ENCODE results near the gene CYBRD1.

CYBRD1 gene

GRCh38 chr2:171563301-171563700 lies 41.0 kb downstream of the CYBRD1 start:
- TF ChIP-seq, protein P1, sequence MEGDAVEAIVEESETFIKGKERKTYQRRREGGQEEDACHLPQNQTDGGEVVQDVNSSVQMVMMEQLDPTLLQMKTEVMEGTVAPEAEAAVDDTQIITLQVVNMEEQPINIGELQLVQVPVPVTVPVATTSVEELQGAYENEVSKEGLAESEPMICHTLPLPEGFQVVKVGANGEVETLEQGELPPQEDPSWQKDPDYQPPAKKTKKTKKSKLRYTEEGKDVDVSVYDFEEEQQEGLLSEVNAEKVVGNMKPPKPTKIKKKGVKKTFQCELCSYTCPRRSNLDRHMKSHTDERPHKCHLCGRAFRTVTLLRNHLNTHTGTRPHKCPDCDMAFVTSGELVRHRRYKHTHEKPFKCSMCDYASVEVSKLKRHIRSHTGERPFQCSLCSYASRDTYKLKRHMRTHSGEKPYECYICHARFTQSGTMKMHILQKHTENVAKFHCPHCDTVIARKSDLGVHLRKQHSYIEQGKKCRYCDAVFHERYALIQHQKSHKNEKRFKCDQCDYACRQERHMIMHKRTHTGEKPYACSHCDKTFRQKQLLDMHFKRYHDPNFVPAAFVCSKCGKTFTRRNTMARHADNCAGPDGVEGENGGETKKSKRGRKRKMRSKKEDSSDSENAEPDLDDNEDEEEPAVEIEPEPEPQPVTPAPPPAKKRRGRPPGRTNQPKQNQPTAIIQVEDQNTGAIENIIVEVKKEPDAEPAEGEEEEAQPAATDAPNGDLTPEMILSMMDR (IDR thresholded peaks at IDR 0.05; ENCODE audit: low read depth, low read length, missing control alignments), result no peak
- no peak for DNase-seq (ENCODE audit: extremely low read depth, low read depth)

DNA sequence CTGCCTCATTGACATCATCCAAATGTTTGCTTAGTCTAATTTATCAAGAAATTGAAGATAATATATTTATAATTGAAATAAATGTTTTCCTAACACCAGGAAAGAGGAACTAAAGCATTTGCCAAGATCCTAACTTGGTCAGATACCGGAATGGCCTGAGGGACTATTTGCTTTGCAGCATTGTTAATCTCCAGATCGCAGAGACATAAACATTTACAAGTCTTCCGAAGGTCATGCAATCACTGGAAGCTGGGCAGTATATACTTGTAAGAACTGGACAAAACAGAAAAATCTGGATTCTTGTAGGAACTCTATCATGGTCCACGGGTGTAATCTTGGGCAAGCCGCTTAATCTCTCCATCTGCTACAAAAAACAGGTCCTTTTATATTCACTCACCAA lies 42.2 kb downstream of the CYBRD1 start:
- DNase-seq (ENCODE audit: extremely low read depth, low read depth), result no peak
- TF ChIP-seq, protein P1 (IDR thresholded peaks at IDR 0.05; ENCODE audit: low read depth, low read length, missing control alignments), result no peak

More at GRCh38 chr2:171563301-171563700, 41.0 kb downstream of the CYBRD1 start:
- no peak overlapping the region for H3K4me3 ChIP-seq (replicated peaks; ENCODE audit: low read depth, low read length)

GRCh38 chr2:171566057-171566456 lies 43.8 kb downstream of the CYBRD1 start:
- TF ChIP-seq, protein P1 (IDR thresholded peaks at IDR 0.05; ENCODE audit: low read depth, low read length, missing control alignments), result no peak
- no peak for DNase-seq (ENCODE audit: extremely low read depth, low read depth)
- H3K4me3 ChIP-seq (replicated peaks; ENCODE audit: low read depth, low read length), result no peak overlapping the region

More for the DNA sequence above, 42.2 kb downstream of the CYBRD1 start:
- no peak overlapping the region for H3K4me3 ChIP-seq (replicated peaks; ENCODE audit: low read depth, low read length)

- TF ChIP-seq, protein P1 (IDR thresholded peaks at IDR 0.05; ENCODE audit: low read depth, low read length, missing control alignments), result no peak
Measured at GRCh38 chr2:171566753-171567152, 44.5 kb downstream of the CYBRD1 start.

GRCh38 chr2:171568089-171568488 lies 45.8 kb downstream of the CYBRD1 start:
- H3K4me3 ChIP-seq (replicated peaks; ENCODE audit: low read depth, low read length), result no peak overlapping the region
- peak; percentile 7 for DNase-seq (ENCODE audit: extremely low read depth, low read depth)
- TF ChIP-seq, protein P1 (IDR thresholded peaks at IDR 0.05; ENCODE audit: low read depth, low read length, missing control alignments), result no peak

More at GRCh38 chr2:171566753-171567152, 44.5 kb downstream of the CYBRD1 start:
- no peak for DNase-seq (ENCODE audit: extremely low read depth, low read depth)
- no peak overlapping the region for H3K4me3 ChIP-seq (replicated peaks; ENCODE audit: low read depth, low read length)

DNA sequence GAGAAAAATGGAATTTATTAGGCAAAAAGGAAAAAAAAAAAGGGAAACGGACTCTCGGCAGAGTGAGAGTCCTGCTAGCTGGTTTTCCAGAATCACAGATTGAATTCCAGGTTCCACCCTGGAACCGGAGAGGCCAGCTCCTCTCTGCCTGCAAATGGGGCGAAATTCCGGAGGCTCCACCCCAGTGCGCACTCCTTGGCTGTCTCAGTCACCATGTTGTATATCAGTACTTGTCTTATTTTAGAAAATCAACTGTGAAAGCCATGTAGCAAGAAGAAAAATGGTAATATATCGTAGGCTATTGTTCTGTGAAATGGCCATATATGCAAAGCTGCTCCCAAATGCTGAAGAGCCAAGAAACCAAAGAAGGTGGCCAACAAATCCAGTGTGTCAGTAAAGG lies 49.4 kb downstream of the CYBRD1 start:
- no peak overlapping the region for H3K4me3 ChIP-seq (replicated peaks; ENCODE audit: low read depth, low read length)
- no peak for DNase-seq (ENCODE audit: extremely low read depth, low read depth)
- TF ChIP-seq, protein P1 (IDR thresholded peaks at IDR 0.05; ENCODE audit: low read depth, low read length, missing control alignments), result no peak

DNA sequence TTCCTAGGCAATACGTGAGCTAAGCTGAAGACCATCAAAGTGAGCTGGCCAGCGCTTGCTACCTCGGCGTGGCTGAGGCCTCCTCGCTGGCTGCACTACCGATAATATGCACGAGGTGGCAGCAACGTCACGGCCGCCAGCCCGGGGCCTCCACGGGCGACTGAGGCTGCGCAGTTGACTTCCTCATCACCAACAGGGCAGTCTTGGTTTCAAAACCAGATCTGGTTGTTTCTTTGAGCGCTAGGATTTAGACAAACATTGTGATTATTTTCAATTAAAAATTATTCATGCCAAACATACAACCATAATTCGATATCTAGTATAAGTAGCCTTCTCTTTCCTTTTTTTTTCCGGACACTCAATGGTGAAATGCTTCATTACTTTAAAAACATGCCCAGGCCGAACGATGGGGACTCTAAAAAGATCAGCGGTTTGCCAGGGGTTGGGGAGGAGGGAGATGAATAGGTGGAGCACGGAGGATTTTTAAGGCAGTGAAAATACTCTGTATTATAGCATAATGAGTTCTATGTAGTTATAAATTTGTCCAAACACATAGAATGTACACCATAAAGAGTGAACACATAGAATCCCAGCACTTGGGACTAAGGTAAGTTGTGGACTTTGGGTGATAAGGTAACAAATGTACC lies 52.0 kb downstream of the CYBRD1 start:
- TF ChIP-seq, protein P1 (IDR thresholded peaks at IDR 0.05; ENCODE audit: low read depth, low read length, missing control alignments), result peak; percentile 88
- H3K4me3 ChIP-seq (replicated peaks; ENCODE audit: low read depth, low read length), result no peak overlapping the region
- peak; percentile 32 for DNase-seq (ENCODE audit: extremely low read depth, low read depth)
